AG10803 (cell line): ENCODE results near the gene LLGL2.

Experiments
- DNase-seq: peaks from one replicate; pipeline ENCODE4 v3.0.0; 2010; ENCODE audit warnings: low read depth
- H3K4me3 ChIP-seq: 2 replicates; pipeline ENCODE4 v1.5.1; 2011; ENCODE audit warnings: mild to moderate bottlenecking, low read length, control low read depth
- TF ChIP-seq, protein P1 (sequence below): conservative IDR thresholded peaks from 2 replicates; pipeline ENCODE4 v1.5.1; 2011; ENCODE audit warnings: mild to moderate bottlenecking, low read length, control low read depth, inconsistent platforms

The LLGL2 gene

GRCh38 chr17:75499313-75500022, 26.0 kb upstream of the LLGL2 start:
- H3K4me3 ChIP-seq: no peak overlapping the region
- DNase-seq: no peak
- TF ChIP-seq, protein P1, sequence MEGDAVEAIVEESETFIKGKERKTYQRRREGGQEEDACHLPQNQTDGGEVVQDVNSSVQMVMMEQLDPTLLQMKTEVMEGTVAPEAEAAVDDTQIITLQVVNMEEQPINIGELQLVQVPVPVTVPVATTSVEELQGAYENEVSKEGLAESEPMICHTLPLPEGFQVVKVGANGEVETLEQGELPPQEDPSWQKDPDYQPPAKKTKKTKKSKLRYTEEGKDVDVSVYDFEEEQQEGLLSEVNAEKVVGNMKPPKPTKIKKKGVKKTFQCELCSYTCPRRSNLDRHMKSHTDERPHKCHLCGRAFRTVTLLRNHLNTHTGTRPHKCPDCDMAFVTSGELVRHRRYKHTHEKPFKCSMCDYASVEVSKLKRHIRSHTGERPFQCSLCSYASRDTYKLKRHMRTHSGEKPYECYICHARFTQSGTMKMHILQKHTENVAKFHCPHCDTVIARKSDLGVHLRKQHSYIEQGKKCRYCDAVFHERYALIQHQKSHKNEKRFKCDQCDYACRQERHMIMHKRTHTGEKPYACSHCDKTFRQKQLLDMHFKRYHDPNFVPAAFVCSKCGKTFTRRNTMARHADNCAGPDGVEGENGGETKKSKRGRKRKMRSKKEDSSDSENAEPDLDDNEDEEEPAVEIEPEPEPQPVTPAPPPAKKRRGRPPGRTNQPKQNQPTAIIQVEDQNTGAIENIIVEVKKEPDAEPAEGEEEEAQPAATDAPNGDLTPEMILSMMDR: no peak

DNA sequence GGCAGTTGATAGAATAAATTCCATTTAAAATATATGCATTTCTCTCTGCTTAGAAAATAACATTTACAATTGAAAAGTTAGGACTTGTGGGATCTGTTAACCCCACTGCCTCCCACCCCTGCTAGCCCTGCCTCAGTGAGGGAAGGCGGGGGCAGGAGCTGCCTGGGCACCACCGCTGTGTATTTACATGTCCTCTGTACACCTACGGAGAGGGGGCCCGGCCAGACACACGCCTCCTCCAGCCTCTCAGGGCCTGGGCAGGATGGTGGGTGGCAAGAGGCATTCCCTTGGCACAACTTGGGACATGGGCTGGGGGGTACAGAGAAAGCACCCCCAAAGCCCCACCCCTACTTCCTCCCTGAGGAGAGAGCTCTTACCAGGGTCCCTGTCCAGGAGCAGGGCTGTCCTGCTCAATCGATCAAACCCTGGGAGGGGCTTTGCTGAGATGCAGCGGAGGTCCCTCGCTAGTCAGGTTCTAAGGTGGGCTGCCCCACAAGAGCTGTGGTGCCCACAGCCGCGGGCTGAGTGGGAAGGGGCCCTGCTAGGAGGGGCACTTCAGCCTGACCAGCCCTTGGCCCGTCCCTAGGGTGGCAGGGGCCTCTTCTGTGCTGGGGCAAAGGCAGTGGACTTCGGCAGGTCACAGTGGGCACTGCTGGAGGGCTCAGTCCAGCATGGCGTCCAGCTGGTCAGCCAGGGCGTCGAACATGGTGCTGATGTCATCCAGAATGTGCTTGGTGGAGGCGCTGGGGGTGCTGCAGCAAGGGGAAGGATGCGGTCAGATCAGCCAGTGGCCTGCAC, 24.9 kb upstream of the LLGL2 start:
- no peak for DNase-seq
- H3K4me3 ChIP-seq: no peak overlapping the region
- TF ChIP-seq, protein P1: no peak

- DNase-seq: no peak
- TF ChIP-seq, protein P1: no peak
- no peak overlapping the region for H3K4me3 ChIP-seq
Measured at GRCh38 chr17:75501378-75502071, 24.0 kb upstream of the LLGL2 start.

DNA sequence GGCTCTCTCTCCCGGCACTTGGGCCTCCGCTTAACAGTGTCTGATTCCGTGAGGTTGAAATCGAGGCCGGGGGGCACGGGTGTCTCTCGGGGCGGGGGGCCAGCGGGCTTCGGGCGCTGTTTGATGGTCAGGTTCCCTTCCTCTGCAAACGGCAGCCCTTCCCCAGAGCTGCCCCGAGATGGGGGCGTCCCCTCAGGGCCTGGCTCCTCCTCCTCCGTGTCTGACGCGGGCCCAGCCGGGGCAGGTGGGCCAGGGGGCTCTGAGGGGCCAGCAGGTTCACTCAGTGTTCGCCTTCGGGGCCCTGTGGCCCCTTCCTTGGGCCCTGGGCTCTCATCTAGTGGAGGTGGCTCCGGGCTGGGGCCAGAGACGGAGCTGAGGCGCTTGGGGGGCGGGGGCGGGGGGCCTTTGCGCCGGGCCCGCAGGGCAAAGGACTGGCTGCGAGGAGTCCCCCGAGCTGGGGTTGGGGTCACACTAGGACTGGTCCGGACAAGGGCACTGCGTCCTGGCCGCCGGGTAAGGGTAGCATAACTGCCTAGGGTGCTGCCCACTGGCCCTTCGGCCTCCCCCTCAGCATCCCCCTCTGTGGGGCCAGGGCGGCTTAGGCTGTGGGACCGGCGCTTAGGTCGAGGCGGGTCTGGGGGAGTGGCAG, 23.3 kb upstream of the LLGL2 start:
- TF ChIP-seq, protein P1: no peak

DNA sequence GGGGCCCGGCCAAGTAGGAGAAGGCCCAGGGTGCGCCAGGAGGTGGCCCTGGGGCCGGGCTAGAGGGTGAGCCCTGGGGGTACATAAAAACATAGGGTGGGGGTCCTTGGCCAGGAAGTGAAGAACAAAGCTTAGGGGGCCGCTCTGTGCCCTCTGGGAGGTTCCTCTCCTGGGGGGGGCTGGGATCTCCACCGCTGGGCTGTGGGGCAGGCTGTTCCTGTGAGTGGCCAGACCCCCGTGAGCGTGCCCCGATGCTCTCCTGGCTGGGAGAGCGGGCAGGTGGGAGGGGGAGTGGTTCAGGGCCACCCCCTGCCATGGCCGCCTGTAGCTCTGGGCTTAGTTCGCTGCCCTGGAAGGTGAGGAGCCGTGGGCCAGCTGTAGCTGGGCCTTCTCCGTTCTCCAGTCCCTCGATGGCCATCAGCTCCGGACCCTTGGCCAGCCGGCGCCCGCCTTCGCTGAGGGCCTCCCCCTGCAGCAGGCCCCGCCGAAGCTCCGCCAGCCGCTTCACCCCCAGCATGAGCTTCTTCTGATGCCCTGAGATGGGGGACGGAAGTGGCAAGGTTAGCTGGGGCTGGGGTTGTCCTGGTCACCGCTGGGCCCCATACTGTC, 22.7 kb upstream of the LLGL2 start:
- TF ChIP-seq, protein P1: no peak
- DNase-seq: no peak
- no peak overlapping the region for H3K4me3 ChIP-seq

More for the DNA sequence above, 23.3 kb upstream of the LLGL2 start:
- no peak overlapping the region for H3K4me3 ChIP-seq
- no peak for DNase-seq

DNA sequence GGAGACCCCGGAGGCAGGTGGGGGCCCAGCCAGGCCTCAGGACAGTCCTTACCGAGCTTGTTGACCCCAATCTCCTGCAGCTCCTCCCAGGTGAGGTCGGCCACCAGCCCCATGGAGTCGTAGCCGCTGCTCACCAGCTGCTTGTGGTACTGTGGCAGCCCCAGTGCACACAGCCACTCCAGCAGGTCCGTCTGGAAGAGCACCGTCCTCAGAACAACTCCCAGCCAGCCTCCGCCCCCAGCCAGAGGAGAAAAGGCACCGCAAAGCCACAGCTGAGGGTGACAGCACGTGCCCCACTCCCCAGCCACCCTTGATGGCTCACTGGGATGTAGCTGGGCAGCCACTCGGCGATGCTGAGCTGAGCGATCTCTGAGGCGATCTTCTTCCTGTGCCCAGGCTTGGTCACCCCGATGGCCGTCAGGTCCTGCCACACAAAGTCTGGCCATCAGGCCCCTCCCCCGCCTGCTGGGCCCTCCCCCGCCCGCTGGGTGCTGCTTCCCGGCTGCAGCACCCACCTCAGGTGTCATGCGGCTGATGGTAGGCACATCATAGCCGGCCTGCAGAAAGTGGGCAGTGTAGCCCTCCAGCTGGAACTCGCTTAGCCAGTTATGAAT, 22.1 kb upstream of the LLGL2 start:
- H3K4me3 ChIP-seq: no peak overlapping the region
- no peak for DNase-seq
- TF ChIP-seq, protein P1: no peak
